Globus pallidus (tissue), 1 donor: ENCODE data around the gene CEP170B.
"Not testable (repeated sequence)": the region's sequence is repeated elsewhere in the genome, so short reads cannot be mapped to it uniquely, and the experiment has no call there.

Experiments used
- DNase-seq: peaks from one replicate; pipeline ENCODE4 v3.0.0-alpha.2; 2015; ENCODE audit warnings: low spot score

Gene CEP170B

GRCh38 chr14:104913435-104913834, 48.4 kb downstream of the CEP170B start:
- no peak for DNase-seq

DNA sequence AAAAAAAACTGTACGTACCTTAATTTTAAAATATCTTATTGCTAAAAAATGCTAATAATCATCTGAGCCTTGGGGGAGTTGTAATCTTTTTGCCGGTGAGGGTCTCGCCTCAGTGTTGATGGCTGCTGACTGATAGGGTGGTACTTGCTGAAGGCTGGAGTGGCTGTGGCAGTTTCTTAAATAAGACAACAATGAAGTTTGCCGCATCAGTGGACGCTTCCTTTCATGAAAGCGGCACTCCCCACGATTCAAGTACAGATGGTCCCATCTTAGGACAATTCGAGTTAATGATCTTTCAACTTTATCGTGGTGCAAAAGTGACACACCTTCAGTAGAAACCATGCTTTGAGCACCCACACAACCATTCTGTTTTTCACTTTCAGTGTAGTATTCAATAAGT, 52.0 kb downstream of the CEP170B start:
- DNase-seq, result no peak

DNA sequence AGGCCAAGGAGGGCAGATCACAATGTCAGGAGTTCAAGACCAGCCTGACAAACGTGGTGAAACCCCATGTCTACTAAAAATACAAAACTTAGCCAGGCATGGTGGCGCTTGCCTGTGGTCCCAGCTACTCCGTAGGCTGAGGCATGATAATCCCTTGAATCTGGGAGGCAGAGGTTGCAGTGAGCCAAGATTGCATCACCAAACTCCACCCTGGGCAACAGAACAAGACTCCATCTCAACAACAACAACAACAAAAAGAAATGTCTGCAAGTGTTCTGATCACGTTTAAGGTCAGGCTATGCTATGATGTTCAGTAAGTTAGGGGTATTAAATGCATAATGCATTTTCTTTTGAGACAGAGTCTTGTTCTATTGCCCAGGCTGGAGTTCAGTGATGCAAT, 52.9 kb downstream of the CEP170B start:
- DNase-seq, result no peak

GRCh38 chr14:104919152-104919992, 54.3 kb downstream of the CEP170B start:
- not testable (repeated sequence) for DNase-seq

- no peak for DNase-seq
Measured at GRCh38 chr14:104919993-104920315, 54.9 kb downstream of the CEP170B start.

- no peak for DNase-seq
Measured at GRCh38 chr14:104923640-104924420, 58.8 kb downstream of the CEP170B start.

- DNase-seq, result peak; percentile 20
Measured at GRCh38 chr14:104924421-104925213, 59.5 kb downstream of the CEP170B start, which contains the start of gene PLD4. TSS of gene PLD4 (plus strand) at chr14:104924879. CDS start at chr14:104927141, 2,262 bp downstream.

DNA sequence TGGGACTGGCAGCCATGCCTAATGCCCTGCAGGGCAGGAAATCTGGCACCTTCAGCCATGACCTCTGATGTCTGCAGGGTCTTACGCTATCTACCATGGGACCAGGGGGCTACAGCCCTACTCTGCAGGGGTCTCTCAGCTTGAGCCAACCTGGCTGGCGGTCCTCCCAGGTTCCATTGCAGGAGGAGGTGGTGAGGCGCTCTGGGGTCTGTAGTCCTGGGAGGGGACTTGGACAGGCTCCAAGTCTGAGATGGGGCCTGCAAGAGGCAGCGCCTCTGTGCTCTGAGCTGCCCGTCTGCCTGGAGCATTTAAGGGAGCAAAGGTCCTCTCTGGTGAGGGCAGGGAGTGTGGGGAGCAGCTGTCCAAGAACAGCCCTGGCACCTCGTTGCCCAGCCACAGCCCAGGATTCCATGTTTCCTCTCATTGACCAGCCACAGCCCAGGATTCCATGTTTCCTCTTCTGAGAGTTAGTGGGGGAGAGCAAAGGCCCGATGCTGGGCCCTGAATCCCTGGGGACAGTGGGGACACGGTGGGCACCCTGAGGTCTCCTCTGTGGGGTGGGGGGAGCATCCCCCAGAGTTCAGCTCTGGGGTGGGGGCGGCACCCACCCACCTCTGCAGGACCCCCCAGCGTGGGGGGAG, 60.3 kb downstream of the CEP170B start:
- DNase-seq, result no peak

- DNase-seq, result no peak
Measured at GRCh38 chr14:104925855-104926609, 61.0 kb downstream of the CEP170B start.

GRCh38 chr14:104926619-104927431, 61.8 kb downstream of the CEP170B start:
- peak; percentile 26 for DNase-seq

- DNase-seq, result no peak
Measured at GRCh38 chr14:104927432-104927816, 62.4 kb downstream of the CEP170B start.

GRCh38 chr14:104927901-104928300, 62.8 kb downstream of the CEP170B start:
- DNase-seq, result no peak

- no peak for DNase-seq
Measured at GRCh38 chr14:104928391-104929133, 63.5 kb downstream of the CEP170B start.

DNA sequence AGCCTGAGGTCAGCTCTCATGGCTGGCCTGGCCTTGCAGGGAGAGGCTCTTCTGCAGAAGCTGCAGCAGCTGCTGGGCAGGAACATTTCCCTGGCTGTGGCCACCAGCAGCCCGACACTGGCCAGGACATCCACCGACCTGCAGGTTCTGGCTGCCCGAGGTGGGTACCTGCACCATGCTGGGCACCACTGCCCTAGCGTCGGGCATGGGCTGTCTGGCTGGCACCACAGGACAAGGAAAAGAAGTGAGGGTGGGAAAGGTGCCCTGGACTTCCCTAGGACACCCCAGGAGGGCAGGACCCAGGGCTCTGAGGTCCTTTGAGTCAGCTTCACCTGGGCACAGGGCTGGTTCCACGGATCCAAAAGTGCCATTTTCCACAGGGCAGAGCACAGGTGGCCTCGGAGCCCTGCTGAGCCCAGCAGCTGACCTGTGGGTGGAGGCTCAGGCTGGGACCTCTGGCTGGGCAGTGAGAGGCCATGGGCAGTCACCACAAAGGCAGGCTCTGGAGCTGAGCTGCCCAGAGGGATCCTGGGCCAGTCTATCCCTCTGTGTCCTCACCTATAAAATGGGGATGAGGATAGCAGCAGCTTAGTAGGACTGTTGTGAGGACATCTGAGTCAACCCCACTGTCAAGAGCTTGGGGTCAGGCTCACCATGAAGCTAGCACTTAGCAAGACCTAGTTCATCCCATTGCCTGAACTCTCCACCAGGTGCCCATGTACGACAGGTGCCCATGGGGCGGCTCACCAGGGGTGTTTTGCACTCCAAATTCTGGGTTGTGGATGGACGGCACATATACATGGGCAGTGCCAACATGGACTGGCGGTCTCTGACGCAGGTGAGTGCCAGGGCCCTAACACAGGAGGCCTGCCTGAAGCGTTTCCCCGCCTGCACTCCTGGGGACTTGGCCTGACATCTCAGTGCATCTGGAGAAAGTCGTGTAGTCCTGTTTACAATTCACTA, 64.5 kb downstream of the CEP170B start:
- DNase-seq, result no peak

- no peak for DNase-seq
Measured at GRCh38 chr14:104930526-104931303, 65.6 kb downstream of the CEP170B start.

GRCh38 chr14:104931304-104931770, 66.3 kb downstream of the CEP170B start:
- no peak for DNase-seq
